Measurements from ENCODE around the gene DIRAS1.
"Not testable (repeated sequence)": the region's sequence is repeated elsewhere in the genome, so short reads cannot be mapped to it uniquely, and the experiment has no call there.

The DIRAS1 gene

GRCh38 chr19:2668175-2668763, 52.9 kb downstream of the DIRAS1 start:
- DNase-seq, result no peak

- not testable (repeated sequence) for DNase-seq
Measured at GRCh38 chr19:2667349-2667748, 53.8 kb downstream of the DIRAS1 start.

- no peak for DNase-seq
Measured at GRCh38 chr19:2666344-2666994, 54.7 kb downstream of the DIRAS1 start.

GRCh38 chr19:2665103-2665502, 56.1 kb downstream of the DIRAS1 start:
- DNase-seq, result no peak

Data from activated CD4-positive, alpha-beta T cell treated with anti-CD3 and anti-CD28 coated beads, Interleukin-2, amount 50 U/mL, for 16 hours (primary cell).